Uterus (tissue), 2 donors: ENCODE data around the gene GMEB2.

Experiments
- POLR2A ChIP-seq, 2 donors: fragments of 450-650 bp; IDR thresholded peaks; one replicate each; pipeline ENCODE4 v1.6.1; 2016; ENCODE audit warnings: antibody characterized with exemption in 2 of 2, mild to moderate bottlenecking in 1 of 2, moderate library complexity in 1 of 2
- TF ChIP-seq, protein P1 (sequence below), 4 experiments: fragments of 200-600 bp in 2 of 4; fragments of 450-650 bp in 2 of 4; sonication (generic) in 2 of 4; IDR thresholded peaks; one replicate each; pipeline ENCODE4 v1.5.1; 2016 to 2019; ENCODE audit warnings: antibody characterized with exemption in 4 of 4, mild to moderate bottlenecking in 2 of 4, moderate library complexity in 1 of 4

DNA sequence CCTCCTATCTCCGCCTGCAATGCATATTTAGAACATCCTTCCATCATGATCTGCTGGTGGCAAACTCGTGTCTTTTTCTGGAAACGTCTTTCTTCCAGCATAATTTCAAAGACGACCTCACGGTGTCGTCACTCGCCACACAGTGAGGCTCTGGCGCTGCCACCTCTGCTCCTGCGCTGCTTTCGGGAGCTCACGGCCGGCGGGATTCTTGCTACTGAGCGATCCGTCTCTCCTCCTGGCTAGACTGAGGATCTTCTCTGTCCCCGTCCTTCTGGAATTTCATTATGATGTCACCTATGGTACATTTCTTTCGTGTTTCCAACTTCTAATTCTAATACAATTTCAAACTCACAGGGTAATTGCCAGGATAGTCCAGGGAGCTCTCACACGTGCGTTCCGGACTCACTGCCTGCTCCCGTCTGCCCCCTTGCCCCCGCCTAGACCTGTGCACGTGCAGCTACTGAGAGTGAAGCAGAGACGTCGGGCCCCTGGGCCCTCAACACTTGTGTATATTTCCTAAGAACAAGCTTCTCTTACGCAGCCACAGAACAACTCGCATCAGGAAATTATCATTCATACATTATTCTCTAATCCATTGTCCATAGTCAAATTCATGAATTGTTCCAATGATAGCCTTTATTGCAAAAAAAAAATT lies 27.4 kb downstream of the GMEB2 start:
- TF ChIP-seq, protein P1, sequence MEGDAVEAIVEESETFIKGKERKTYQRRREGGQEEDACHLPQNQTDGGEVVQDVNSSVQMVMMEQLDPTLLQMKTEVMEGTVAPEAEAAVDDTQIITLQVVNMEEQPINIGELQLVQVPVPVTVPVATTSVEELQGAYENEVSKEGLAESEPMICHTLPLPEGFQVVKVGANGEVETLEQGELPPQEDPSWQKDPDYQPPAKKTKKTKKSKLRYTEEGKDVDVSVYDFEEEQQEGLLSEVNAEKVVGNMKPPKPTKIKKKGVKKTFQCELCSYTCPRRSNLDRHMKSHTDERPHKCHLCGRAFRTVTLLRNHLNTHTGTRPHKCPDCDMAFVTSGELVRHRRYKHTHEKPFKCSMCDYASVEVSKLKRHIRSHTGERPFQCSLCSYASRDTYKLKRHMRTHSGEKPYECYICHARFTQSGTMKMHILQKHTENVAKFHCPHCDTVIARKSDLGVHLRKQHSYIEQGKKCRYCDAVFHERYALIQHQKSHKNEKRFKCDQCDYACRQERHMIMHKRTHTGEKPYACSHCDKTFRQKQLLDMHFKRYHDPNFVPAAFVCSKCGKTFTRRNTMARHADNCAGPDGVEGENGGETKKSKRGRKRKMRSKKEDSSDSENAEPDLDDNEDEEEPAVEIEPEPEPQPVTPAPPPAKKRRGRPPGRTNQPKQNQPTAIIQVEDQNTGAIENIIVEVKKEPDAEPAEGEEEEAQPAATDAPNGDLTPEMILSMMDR (IDR thresholded peaks at IDR 0.05) = no peak
- TF ChIP-seq POLR2A (IDR thresholded peaks at IDR 0.05) = no peak
